ENCODE results near the gene IGSF23. TPM values are rescaled to one million over a fixed set of nuclear protein-coding genes. Genes with fewer than 3 reads are reported as not detected.
A peak's percentile ranks its signal among the peaks of the same experiment; 100 is the strongest.
"Not testable (repeated sequence)": the region's sequence is repeated elsewhere in the genome, so short reads cannot be mapped to it uniquely, and the experiment has no call there.

Gene IGSF23
- total RNA-seq, 1 donor from 2014 or later, result not detected

DNA sequence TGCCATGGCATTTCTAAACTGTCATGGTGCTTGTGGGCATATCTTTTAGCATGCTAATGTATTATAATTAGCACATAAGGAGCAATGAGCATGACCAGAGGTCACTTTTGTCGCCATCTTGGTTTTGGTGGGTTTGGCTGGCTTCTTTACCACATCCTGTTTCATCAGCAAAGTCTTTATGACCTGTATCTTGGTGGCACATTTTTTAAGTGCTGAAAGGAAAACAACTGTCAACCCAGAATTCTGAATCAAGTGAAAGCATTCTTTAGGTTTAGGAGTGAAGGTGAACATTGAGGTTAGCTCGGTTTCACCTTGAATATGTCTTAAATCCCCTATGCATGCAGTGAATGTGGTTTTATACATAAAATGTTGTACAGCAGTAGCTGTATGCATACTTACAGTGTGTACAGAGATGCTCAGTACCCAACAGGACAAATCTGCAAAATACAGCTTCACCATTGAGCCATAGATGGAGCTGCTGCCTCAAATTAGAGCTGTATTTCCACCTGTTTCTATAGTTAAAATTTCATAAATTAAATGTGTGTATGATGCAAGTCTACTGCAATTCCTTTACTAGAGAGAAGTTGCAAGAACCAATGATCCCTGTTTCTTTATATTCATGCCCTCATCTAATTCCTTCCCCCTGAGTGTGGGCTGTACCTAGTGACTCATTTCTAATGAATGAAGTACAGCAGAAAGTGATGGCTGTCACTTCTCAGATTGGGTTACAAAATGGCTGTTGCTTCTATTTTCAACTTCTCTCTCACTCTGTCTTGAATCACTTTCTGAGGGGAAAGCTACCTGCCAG, 25.2 kb upstream of the IGSF23 start:
- peak; percentile 6 for DNase-seq

DNA sequence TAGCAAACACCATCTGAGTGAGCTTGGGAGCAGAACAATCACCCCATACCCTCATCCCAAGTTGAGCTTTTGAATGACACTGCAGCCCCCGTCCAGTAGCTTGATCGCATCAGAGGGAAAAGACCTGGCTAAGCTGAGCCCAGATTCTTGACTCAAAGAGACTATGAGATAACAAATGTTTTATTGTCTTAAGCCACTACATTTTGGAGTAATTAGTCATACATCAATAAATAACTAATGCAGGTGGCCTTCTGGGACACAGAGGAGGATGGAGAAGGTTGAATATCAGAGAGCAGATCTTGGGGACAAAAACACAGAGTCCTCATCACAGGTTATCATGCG, 24.6 kb upstream of the IGSF23 start:
- no peak for DNase-seq

DNA sequence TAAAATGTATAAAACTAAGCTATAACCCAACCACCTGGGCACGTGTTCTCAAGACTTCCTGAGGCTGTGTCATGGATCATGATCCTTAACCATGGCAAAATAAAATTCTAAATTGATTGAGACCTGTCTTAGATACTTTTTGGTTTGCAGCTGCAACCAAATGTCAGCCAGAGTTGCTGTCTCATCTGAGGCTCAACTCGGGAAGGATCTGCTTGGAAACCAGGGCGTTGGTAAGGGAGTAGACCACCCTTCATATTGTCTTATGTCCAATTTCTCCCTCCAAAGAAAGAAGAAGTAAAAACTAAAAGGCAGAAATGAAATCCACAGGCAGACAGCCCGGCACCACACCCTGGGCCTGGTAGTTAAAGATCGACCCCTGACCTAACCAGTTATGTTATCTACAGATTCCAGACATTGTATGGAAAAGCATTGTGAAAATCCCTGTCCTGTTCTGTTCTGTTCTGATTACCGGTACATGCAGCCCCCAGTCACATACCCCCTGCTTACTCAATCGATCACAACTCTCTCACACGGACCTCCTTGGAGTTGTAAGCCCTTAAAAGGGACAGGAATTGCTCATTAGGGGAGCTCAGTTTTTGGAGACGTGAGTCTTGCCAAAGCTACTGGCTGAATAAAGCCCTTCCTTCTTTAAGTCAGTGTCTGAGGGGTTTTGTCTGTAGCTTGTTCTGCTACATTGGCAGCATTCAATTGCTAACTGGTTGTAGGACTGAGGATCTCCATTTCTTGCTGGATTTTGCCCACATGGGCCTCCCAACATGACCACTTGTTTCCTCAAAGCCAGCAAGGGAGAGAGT, 22.9 kb upstream of the IGSF23 start:
- DNase-seq, result no peak

DNA sequence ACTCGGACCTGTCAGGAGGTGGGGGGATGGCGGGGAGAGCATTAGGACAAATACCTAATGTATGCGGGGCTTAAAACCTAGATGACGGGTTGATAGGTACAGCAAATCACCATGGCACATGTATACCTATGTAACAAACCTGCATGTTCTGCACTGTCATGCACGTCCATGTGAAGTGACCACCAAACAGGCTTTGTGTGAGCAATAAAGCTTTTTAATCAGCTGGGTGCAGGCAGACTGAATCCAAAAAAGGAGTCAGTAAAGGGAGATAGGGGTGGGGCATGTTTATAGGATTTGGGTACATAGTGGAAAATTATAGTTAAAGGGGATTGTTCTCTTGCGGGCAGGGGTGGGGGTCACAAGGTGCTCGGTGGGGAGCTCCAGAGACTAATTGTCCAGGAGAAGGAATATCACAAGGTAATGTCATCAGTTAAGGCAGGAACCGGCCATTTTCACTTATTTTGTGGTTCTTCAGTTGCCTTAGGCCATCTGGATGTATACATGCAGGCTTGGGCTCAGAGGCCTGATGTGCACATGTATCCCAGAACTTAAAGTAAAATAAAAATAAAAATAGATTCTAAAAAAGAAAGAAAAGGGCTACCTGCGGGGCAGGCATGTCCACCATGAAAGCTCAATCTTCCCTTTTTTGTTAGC, 21.9 kb upstream of the IGSF23 start:
- DNase-seq, result not testable (repeated sequence)

DNA sequence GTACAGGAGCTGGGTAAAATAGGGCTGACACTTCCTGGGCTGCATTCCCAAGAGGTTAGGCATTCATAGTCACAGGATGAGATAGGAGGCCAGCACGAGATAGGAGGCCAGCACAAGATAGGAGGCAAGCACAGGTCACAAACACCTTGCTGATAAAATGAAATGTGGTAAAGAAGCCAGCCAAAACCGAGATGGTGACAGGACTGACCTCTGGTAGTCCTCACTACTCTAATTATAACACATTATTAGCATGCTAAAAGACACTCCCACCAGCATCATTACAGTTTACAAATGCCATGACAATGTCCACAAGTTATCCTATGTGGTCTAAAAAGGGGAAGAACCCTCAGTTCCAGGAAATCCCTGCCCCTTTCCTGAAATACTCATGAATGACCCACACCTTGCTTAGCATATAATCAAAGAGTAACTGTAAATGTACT, 20.9 kb upstream of the IGSF23 start:
- DNase-seq, result no peak

DNA sequence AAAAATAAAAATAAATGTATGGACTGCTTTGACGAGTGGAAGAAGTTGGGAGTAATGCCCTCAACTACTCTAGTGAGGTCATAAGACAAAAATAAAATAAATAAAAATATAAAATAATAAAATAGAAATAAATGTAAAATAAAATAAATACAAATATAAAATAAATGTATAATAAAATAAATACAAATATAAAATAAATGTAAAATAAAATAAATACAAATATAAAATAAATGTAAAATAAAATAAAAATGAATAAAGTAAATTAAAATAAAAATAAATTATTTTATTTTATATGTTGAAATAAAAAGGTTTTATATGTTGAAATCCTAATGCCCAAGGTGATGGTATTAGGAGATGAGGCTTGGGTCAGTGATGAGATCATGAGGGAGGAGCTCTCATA, 20.1 kb upstream of the IGSF23 start:
- DNase-seq, result no peak

DNA sequence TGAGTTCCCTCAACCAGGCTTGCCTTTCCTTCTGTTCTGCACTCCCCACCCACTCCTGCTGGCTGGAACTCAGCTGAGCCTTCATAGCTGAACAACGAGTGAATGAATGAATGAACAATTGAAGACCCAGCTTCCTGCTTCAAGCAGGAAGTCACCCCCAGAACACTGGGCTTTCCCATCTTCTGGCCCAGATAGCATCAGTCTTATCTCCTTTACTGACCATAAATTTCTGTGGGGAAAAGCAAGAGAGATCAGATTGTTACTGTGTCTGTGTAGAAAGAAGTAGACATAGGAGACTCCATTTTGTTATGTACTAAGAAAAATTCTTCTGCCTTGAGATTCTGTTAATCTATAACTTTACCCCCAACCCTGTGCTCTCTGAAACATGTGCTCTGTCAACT, 19.5 kb upstream of the IGSF23 start:
- not testable (repeated sequence) for DNase-seq

DNA sequence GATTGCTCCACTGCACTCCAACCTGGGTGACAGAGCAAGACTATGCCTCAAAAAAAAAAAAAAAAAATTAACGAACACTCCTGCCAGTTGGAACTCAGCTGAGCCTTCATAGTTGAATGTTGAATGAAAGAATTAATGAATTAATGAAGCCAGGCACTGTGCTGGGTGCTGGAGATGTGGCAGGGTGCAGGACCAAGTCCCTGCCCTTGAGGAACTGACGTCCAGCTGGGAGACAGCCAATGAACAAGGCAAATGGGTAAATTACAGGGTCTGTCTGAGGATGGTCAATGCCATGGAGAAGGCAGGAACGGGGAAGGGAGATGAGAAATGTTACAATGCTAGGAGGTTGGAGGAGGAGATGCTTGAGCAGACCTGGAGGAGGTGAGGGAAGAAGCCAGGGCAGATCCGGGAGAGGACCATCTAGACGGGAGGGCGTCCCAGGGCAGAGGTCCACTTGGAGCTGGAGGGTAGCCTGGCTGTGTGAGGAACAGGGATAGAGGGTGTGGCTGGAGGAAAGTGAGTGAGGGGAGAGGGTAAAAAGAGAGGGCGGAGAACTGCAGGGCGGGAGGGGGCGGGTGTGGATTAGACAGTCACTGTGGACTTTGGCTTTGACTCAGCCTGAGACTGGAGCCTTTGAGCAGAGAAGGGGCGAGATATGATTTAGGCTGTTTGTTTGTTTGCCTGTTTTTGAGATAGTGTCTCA, 16.8 kb upstream of the IGSF23 start:
- no peak for DNase-seq

DNA sequence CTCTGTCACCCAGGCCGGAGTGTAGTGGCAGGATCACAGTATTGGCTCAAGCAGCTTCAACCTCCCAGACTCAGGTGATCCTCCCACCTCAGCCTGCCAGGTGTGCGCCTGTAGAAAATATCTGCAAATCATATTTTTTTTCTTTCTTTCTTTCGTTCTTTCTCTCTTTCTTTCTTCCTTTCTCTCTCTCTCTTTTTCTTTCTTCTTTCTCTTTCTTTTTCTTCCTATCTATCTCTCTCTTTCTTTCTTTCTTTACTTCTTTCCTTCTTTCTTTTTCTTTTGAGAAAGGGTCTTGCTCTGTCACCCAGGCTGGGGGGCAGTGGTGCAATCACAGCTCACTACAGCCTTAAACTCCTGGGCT, 16.3 kb upstream of the IGSF23 start:
- no peak for DNase-seq

DNA sequence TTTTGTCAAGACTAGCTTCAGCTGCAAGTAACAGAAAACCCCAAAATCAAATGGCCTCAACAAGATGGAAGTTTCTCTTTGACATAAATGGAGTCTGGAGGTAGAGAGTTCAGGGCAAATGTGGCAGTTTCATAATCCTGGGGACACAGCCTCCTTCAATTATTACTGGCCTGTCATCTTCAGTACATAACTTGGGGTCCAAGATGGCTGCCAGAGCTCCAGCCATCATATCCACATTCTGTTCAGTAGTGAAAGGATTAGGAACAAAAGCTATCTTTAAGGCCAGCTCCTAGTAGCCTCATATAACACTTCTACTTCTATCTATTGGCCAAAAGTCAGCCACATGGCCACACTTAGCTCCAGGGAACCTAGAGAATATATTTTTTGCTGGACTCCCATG, 15.0 kb upstream of the IGSF23 start:
- DNase-seq, result no peak

DNA sequence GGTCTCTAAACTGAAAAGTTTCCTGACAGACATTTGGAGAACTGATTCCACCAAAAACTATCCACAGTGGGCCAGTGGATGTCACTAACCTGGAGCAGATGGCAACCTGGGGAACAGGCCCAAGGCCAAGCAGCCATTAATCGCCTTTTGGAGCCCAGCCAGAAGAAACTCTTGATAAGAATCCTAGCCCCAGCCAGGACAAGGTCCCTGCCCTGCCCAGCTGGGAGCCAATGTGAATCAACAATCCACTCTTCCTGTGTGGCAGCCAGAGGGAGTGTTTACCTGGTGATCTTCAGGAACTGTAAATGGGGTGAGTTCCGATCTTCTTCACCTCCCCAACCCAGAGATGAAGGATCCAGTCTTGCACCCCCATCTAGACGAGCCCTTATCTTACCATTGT, 14.5 kb upstream of the IGSF23 start:
- no peak for DNase-seq

DNA sequence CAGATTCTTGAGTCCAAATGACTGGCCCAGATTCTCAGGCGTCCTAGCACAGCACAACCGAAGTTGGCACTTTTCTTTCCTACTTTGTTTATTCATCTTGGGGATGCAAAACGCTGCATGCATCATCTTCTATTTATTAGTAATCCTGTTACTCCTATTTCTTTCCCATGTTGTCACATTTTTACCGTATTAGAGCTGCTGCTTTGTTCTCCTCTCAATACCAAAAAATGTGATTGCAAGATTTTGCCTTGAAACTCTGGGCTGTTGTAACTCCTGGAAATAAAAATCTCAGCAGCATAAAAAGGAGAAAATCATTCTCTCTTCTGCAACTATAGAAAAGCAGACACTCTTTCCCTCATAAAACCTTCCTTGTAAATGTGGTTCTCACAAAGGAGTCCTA, 12.9 kb upstream of the IGSF23 start:
- DNase-seq, result no peak

DNA sequence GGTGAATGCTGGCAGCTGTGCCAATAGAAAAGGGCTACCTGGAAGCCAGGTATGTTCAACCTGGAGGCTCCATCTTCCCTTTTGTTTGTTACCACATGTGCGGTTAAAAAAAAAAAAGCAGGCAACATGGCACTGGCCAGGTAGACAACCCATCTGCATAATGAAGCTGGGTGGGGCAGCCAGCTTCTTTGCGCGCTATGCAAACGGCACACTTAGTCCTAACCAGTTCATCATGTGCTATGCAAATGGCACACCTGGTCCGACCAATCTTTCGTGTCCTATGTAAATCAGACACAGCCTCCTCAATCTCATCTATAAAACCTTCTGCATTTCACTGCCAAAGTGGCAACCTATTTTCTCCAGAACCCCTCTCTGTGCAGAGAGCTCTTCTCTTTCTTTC, 11.3 kb upstream of the IGSF23 start:
- no peak for DNase-seq

DNA sequence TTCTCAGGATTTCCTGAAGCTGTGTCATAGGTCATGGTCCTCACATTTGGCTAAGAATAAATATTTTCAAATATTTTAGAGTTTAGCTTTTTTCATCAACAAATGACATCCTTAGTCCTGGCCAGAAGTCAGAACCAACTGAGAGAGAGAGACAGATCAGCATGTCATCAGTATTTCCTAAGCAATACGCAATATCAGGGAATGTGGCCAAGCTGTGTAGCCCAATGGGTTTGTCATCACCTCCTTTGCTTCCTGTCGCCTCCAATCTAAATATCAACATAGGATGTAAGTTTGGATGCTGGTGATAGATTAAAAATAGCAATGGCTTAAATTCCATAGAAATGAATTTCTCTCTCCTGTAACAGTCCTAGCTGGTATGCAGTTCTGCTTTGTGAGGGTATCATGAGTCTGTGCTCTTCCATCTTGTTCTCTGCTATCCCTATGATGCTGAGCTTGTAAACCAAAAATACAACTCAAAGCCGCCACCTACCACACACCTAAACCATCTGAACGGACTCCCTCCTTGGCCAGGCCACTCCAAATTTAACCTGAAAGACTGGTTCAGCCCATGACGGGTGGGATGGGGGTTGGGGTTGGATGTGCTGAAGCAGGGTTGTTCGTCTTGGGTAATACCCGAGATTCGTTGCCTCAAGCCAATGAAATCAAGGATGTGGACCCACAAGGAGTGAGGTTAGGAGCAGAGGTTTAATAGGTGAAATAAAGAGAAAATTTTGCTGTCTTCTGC, 10.0 kb upstream of the IGSF23 start:
- no peak for DNase-seq

DNA sequence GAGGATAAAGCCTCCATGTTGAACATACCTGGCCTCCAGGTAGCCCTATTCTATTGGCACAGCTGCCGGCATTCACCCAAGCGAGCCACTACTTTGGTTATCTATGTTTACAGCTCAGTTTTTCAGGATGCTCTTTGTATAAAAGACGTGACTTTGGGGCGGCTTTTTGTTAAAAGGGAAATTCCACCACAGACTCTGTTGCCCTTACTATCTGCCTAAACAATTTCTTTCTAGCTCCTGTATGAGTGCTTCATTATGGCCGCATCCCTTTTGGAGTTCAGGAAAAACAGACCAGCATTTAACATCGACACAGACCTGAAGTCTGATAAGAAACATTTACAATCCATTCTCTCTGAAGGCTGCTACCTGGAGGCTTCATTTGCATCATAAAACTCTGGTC, 9.1 kb upstream of the IGSF23 start:
- DNase-seq, result no peak

DNA sequence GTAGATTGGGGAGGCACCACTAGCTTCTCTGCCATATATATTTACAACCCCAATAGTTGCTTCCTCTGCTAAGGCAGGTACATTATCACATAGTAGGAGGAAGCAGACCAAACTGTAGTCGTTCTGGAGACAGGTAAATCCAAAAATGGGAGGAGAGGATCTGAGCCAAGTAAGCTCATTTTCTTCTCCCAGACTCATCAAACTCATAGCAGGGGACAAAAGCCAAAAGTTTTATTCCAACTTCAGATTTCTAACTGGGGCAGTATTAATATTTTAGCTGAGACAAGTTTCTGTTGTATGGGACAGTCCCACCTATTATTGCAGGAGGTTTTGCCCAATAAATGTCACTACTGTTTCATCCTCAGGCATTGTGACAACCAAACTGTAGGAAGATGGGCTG, 7.8 kb upstream of the IGSF23 start:
- DNase-seq, result no peak

DNA sequence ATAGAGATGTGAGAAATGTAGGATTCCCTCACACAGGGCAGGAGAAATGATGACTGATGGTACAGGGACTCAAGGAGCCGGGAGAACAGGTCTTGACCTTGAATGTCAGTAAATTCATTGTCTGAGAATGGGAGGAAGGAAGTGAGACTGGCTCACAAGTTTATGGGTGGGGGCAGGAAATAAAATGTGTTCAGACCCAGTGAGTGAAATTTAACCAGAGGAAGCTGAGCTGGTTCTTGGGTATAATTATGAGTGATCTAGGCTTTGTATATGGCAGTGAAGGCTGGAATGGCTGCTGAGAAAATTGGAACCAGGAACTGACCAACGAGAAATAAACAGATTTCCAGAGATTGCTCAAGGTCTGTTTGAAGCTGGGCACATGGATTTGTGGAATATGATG, 6.3 kb upstream of the IGSF23 start:
- no peak for DNase-seq

DNA sequence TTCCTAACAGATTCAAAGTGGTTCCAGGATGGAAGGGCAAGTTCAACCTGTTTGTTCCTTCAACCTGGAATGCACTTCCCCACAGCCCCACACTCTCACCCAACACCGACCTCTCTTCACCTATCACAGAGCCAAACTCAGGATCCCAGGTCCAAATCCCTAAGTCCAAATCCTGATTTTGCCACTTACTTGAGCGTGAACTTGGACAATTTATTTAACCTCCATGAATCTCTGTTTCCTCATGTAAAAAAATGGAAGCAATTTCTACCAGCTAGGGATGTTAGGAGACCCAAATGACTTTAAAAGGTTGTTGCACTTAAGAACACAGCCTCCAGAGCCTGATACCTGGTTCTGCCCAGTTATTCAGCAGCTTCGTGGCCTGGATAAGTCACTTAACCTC, 5.4 kb upstream of the IGSF23 start:
- no peak for DNase-seq

DNA sequence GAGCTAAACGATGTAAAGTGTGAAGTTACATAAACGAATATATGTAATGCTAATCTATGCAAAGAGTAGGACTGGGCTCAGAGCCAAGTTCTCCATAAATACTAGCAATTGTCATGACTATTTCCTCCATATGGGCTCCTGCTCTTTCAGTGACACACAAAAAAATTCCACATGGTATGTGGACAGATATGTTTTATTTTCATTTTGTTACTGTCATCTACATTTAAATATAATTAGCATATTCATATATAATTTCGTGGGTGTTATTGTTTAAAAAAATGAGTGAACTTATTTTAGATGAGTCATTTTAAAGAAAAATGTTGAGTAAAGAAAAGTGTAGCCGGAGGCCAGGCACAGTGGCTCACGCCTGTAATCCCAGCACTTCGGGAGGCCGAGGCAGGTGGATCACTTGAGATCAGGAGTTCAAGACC, 5.0 kb upstream of the IGSF23 start:
- peak; percentile 44 for DNase-seq

DNA sequence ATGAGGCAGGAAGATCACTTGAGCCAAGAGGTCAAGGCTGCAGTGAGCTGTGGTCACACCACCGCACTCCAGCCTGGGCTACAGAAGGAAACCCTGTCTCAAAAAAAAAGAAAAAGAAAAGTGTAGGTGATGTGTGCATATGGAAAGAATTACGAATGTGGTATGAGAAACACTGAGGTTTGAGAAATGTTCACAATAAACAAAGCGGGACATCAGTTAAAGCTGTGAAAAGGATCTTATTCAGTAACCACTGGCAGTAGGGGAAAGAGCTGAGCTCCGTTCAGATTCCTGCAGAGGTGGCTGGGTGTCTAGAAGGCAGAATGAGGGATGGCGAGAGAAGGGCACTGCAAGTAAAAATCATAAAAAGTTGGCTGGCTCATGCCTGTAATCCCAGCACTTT, 4.1 kb upstream of the IGSF23 start:
- no peak for DNase-seq

DNA sequence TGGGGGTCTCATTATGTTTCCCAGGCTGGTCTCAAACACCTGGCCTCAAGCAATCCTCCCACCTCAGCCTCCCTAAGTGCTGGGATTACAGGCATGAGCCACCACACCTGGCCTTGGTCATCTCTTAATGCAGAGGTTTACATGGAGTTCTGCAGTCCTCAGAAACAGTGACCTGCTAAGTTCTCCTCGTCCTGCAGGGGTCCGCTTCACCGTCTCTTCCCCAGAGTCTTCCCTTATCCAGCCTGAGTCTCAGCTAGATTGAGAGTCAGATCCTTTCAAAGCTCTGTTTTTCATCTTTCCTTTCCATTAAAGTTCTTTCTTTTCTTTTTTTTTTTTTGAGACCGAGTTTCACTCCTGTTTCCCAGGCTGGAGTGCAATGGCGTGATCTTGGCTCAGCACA, 2.9 kb upstream of the IGSF23 start:
- DNase-seq, result peak; percentile 35

DNA sequence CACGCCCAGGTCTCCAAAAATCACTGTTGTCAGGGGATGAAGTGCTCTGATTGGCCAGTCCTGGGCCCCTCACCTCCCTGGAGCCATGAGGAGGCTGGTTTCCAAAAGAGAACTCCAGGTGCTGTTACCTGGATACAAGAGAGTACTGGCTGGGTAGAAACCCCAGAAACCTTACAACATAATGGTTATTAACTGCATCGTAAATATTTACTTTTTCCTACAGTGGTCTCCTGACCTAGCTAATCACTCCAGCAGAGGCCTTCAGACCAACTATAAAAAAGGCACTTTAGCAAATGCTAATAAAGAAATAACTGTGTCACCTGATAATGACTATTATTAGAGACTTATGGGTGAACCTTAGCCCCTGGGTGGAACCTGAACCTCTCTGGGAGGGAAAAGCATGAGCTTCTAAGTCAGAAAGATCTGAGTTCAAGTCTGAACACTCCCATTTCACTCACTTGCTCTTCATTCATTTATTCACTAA, 1.5 kb upstream of the IGSF23 start:
- DNase-seq, result no peak

Measured in tongue (tissue), 2 donors.